ENCODE measurements around the gene TMEM44. TPM values are rescaled to one million over a fixed set of nuclear protein-coding genes. Genes with fewer than 3 reads are reported as not detected.

TMEM44 gene
- total RNA-seq, 2 donors from 2014 or later = 40.1 to 43.2 TPM

GRCh38 chr3:194618858-194619608 lies 14.2 kb downstream of the TMEM44 start:
- no peak for TF ChIP-seq CTCF (IDR thresholded peaks at IDR 0.05)
- no peak overlapping the region for H3K9ac ChIP-seq (ENCODE audit: low read depth in 2 of 2, low read length in 2 of 2)
- no peaks in the 10 kb centered on the region for H3K4me1 ChIP-seq
- DNase-seq = no peak
- intact Hi-C loops (cut with DNase I) = no loop called here
- H3K27ac ChIP-seq = no peak overlapping the region
- no peaks in the 10 kb centered on the region for H3K36me3 ChIP-seq
- H3K27me3 ChIP-seq = no peaks in the 10 kb centered on the region
- no peak overlapping the region for H3K4me3 ChIP-seq
- no peaks in the 10 kb centered on the region for H3K9me3 ChIP-seq

GRCh38 chr3:194617827-194618226 lies 15.4 kb downstream of the TMEM44 start:
- Histone ChIP-seq H3K36me3 (no peaks in the 10 kb centered on the region), H3K4me3 (no peak overlapping the region), H3K27me3 (no peaks in the 10 kb centered on the region), H3K9ac (ENCODE audit: low read depth in 2 of 2, low read length in 2 of 2) (no peak overlapping the region), H3K4me1 (no peaks in the 10 kb centered on the region), H3K9me3 (no peaks in the 10 kb centered on the region), H3K27ac (no peak overlapping the region)
- no peak for TF ChIP-seq CTCF (IDR thresholded peaks at IDR 0.05)
- intact Hi-C loops (cut with DNase I) = no loop called here
- DNase-seq = peak; percentile 32

GRCh38 chr3:194617143-194617671 lies 16.0 kb downstream of the TMEM44 start:
- intact Hi-C loops (cut with DNase I) = no loop called here
- H3K4me3 ChIP-seq = no peak overlapping the region
- H3K4me1 ChIP-seq = no peaks in the 10 kb centered on the region
- no peaks in the 10 kb centered on the region for H3K36me3 ChIP-seq
- no peak overlapping the region for H3K27ac ChIP-seq
- H3K9me3 ChIP-seq = no peaks in the 10 kb centered on the region
- no peaks in the 10 kb centered on the region for H3K27me3 ChIP-seq
- no peak for DNase-seq
- no peak overlapping the region for H3K9ac ChIP-seq (ENCODE audit: low read depth in 2 of 2, low read length in 2 of 2)
- TF ChIP-seq CTCF (IDR thresholded peaks at IDR 0.05) = no peak

GRCh38 chr3:194615226-194615625 lies 18.0 kb downstream of the TMEM44 start:
- Histone ChIP-seq H3K36me3 (no peaks in the 10 kb centered on the region), H3K4me1 (no peaks in the 10 kb centered on the region), H3K4me3 (no peak overlapping the region), H3K9ac (ENCODE audit: low read depth in 2 of 2, low read length in 2 of 2) (no peak overlapping the region), H3K27ac (no peak overlapping the region), H3K9me3 (no peaks in the 10 kb centered on the region), H3K27me3 (no peaks in the 10 kb centered on the region)
- no peak for DNase-seq
- intact Hi-C loops (cut with DNase I) = no loop called here
- no peak for TF ChIP-seq CTCF (IDR thresholded peaks at IDR 0.05)

- Histone ChIP-seq H3K9ac (ENCODE audit: low read depth in 2 of 2, low read length in 2 of 2) (no peak overlapping the region), H3K27ac (no peak overlapping the region), H3K36me3 (no peaks in the 10 kb centered on the region), H3K4me3 (no peak overlapping the region), H3K4me1 (no peaks in the 10 kb centered on the region), H3K27me3 (no peaks in the 10 kb centered on the region), H3K9me3 (no peaks in the 10 kb centered on the region)
- intact Hi-C loops (cut with DNase I) = no loop called here
- TF ChIP-seq CTCF (IDR thresholded peaks at IDR 0.05) = no peak
- no peak for DNase-seq
Observed at GRCh38 chr3:194612221-194612620, 21.0 kb downstream of the TMEM44 start.
